GM19455 (cell line): ENCODE measurements around the gene AMBP.

Source experiments
- ATAC-seq: cut with Tn5 transposase; IDR thresholded peaks from one replicate; pipeline ENCODE4 v1.9.1; 2021; ENCODE audit not compliant: unreplicated experiment

Gene AMBP

DNA sequence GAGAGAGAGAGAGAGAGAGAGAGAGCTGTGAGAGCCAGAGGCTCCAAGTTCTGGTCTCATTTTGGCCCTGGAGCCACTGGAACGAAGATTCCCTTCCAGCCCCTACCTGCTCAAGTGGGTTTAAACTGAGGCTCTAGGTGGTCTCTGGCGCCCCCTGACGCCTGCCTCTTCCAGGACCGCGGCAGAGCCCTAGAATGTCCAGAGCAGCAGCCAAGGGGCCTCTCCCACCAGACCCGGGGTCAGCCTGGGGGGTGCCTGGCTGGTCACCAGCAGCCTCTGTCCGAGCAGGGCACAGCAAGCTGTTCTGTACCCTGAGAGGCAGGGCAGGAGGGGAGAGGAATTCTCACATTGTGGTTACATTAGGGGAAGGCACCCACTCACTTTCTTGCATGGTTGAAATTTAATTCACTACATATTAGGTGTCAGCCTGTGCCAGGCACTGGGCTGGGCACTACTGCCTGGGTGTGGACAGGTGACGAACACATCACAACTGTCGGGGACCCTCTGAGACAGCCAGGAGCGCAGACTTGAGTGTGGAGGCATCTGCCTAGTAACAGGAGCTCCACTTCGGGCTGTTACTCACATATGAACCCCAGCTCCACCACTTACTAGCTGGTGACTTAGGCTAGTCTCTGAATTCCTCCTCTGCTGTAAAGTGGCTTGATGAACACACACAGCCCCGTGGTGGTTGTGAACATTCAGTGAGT, 44.5 kb downstream of the AMBP start:
- no peak for ATAC-seq

DNA sequence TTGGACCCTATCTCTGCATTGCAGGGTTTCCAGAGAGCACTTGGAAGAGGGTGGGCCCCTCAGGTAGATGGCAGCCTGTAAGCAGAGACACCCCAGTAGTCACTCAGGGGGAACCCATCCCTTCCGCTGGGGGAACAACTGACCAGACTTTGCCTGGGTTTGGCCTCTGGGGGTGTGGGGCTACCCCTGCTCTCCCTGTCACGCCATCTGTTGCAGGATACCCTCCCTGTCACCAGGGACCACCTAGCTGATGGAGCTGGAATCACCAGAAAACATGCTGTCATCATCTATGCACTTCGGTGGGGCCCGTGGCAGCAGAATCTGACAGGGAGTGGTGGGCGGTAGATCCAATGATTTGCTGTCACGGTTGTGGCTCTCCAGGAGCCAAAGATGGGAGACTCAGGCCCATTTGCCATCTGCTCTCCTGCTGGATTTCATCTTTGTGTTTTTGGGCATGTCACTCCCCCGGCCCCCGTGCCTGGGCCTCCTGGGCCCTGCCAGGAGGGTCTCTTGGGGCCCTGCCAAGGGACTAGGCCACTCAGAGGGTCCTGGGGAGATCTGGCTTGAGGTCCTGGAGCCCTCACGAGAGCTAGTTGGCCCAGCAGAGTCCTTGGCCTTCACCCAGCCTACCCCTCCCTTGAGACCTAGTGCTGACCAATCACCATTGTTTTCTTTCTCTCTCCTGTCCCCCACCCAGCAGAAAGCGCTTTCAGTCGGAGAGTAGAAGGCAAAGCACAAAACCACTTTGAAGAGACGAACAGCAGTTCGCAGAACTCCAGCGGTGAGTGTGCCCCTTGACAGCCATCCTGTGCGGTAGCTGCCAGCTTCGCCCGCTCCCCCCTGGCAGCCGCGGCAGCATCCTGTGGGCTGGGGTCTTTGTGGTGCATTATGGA, 45.9 kb downstream of the AMBP start:
- no peak for ATAC-seq

DNA sequence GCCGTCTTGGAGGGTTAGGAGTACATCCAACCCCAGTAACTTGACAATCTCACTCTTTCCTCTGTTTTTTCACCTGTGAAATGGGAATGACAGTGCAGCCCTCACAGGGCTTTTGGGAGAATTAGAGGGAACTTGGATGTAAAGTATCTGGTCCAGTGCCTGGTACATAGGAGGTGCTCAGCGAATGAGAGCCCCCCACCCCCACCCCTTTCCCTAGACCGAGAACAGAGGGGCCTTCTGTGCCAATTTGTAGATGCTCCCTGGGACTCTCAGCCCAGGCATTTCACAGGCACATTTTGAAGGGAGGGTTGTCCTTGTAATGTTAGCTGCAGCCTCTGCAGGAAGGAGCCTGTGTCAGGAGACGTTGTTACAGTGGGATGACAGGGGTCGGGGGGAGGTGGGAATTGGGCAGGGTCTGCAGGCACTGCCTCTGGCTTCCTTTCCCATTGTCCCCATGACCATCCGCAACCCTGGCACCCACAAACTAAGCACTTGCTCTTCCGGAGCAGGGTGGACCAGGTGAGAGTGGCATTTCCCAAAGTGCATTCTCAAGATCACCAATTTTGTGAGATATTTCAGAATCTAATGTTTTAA, 47.0 kb downstream of the AMBP start:
- no peak for ATAC-seq

DNA sequence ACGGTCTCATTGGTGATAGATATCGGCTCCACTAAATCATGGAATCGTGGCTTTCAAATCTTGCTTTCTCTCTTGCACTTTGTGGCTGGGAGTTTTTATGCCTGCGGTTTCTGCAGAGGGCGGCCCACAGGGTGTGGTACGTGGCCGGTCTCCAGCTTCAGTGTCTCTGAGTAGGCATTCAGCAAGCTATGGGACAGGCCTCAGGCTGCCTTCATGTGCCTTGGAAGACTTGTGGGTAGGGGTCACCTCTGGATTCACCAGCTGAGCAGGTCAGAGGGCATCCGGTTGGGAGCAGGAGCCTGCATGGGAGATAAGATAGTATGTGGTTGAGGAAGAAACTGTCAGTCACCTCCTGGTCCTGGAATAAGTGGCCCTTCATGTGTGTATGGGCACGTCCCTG, 47.7 kb downstream of the AMBP start:
- no peak for ATAC-seq

DNA sequence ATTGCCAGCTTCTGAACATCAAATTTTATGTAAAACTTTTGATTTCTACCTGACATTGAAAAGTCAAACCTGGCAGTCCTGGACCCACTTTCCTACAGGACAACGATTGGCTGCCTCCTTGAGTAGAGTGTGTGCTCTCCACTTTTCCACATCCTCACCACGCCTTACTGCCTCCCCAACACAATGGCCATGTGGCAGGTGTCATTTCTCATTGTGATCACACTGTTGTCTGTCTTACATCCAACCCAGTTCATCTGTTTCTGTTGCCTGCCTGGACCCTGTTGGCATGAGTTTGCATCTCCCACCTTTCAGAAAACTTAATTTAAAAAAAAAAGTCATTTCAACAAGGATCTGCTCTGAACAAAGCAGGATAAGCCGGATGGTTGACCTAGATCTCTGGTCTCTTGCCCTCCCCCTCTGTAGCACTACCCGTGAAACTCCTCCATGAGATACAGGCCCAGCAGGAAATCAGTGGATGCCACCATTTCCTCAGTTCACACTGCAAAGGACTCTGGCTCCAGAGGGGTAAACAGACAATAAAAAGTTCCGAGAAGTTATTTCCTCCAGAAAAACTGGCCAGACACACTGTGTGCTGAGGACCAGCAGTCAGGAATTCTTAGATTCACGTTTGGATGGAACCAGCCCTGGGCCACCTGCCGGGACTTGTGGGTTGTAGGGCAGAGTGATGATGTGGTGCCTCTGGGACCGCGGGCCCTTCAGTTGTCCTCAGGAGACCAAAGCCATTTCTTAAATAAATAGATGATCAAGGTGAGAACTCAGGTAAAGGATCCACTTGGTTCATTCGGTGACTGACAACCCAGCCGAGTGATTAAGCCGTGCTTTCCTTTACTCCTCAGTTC, 48.6 kb downstream of the AMBP start:
- ATAC-seq: no peak

DNA sequence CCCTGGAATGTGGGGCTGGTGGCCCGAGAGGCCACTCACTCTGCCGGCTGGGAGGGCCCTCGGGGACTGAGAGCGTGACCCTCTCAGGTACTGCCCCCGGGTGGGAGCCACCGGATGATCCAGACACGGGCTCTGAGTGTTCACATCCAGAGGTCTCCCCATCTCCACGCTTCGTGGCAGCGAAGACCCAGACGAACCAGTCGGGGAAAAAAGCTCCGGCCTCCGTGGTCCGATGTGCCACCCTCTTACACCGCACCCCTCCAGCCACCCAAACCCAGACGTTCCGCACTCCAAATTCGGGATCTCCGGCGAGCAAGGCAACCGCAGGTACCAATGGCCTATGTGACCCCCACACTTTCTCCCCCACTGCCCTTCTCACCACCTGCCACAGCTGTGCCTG, 49.5 kb downstream of the AMBP start:
- no peak for ATAC-seq

DNA sequence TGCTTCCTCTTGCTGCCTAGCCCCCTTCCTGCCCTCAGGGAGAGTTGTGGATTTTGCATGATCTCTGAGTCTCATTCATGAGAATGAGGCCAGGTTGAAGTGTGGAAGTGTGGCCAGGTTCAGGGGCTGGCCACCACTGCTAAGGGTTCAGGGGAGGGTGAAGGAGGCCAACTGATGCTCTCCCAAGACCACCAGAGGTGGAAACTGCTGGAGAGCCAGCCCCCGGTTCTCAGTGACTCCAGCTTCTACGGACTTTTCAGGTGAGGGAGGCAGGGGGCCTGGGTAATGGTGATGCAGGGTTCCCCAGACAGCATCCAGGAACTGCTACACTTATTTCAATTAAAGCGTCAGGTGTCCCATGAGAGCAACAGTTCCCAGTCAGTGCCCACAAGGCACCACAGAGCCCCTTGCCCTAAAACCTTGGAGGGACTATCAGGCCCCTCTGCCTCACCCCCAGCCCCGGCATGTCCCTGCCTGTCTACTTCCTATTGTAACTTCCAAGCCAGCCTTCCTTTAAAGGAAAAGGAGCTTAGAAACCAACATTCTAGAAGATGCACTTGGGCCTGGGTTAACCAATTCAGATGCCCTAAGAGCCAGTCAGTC, 50.1 kb downstream of the AMBP start:
- ATAC-seq: no peak

DNA sequence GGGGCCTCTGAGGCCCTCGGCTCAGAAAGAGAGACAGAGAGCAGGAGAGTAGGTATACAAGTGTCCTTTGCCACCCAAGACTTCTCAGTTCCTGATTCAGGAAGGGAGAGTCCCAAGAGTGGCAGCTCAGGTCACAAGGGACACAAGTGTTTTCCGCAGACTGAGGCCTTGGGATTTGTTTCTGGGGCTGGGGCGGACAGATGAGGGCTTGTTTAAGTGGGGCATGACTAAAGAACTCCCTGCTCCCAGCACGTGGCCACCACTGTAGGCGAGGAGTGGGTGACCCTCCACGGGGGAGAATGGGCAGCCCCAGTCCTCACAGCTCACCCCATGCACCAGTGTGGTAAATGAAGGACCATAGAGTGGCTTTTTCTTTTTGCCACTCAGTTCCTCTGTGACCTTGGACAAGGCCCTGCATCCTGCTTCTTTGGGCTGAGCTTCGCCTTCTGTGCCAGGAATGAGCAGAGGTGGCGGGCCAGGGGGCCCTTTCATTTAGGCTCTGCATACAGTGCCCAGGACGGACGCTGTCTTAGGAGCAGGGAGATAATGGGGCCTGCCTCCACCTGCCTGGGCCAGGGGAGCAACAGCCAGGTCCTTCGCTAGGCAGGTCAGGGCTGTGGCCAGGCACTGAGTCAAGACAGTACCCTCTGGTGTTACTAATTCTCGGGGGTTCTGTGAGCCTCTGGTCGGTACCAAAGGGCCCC, 50.8 kb downstream of the AMBP start:
- ATAC-seq: no peak

DNA sequence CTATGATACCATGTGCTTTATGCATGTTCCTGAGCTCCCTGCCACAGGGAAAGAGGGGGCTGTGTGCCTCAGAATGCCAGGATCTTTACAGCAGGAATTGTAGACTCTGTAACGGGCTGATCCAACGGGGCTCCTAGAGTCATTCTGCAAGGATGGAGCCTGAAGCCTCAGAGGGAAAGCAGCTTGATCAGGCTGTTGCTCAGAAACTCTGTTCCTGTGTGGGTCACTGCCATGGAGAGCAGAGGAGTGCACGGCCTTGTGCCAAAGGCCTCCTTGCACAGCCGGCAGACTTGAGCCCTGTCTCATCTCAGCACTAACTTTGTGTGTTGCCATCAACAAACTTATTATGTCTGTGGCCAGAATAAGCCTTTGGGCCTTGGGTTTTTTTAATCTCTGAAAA, 51.8 kb downstream of the AMBP start:
- ATAC-seq: no peak

DNA sequence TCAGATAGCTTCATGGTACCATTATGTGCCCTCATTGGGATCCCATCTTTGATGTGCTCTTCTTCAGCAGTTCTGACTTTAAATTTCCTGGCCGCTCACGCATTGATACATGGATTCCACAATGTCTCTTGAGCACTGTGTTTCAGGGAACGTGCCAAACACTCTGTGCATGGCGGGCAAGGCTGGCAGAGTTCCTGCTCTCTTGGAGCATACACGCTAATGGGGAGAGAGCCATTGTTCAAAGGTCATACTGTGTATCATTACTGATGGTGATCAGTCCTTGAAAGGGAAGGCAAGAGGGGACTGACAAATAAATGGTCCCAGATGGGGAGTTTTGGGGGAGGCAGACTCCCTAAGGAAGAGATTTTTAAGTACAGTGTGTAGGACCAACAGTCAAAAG, 52.3 kb downstream of the AMBP start:
- ATAC-seq: no peak

DNA sequence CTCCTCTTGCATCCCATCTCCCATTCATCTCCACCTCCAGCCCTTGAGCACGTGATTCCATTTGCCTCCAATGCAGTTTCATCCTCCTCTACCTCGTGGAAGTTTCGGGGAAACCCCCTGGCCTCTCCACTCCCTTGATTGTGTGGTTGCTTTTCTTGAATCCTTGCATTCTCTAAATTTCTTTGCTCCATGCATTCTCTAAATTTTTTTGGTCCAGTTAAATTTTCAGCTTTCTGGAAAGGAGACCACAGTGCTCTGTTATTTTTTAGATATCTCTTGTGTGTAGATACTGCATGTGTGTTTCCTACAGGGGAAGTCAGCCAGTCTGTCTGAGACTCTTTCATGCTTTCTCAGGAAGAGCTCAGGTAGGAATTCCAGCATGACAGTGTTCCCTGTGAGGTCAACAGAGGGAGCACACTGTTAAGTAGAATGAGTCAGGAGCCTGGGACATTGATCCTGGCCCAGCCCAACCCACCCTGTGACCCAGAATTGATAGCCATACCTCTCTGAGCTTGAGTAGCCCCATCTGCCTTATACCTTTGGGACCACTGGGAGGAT, 52.8 kb downstream of the AMBP start:
- no peak for ATAC-seq

DNA sequence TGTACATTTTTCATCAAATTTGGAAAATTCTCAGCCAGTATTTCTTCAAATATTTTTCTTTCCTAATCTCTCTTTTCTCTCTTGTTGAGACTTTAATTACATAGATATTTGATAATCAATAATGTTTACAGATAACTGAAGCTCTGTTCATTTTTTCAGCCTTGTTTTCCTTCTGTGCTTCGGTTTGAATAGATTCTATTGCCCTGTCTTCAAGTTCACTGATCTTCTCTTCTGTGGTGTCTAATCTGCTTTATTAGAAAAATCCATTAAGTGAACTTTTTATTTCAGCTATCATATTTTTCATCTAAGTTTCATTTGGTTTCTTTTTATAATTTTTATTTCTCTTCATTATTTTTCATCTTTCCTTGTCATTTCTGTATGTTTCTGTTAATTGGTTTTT, 54.1 kb downstream of the AMBP start:
- no peak for ATAC-seq

DNA sequence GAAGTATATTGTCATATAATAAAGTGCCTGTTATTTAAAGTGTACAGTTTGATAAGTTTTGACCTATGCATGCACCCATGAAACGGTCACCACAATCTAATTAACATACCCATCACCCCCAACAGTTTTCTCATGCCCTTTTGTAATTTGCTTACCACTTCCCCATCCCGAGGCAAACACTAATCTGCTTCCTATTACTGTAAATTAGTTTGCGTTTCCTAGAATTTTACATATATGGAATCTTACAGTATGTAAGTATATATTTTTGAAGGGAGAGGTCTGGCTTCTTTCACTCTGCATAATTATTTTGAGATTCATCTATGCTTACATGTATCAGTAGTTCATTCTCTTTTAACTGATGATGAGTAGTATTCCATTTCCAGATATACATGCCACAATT, 56.5 kb downstream of the AMBP start:
- no peak for ATAC-seq

DNA sequence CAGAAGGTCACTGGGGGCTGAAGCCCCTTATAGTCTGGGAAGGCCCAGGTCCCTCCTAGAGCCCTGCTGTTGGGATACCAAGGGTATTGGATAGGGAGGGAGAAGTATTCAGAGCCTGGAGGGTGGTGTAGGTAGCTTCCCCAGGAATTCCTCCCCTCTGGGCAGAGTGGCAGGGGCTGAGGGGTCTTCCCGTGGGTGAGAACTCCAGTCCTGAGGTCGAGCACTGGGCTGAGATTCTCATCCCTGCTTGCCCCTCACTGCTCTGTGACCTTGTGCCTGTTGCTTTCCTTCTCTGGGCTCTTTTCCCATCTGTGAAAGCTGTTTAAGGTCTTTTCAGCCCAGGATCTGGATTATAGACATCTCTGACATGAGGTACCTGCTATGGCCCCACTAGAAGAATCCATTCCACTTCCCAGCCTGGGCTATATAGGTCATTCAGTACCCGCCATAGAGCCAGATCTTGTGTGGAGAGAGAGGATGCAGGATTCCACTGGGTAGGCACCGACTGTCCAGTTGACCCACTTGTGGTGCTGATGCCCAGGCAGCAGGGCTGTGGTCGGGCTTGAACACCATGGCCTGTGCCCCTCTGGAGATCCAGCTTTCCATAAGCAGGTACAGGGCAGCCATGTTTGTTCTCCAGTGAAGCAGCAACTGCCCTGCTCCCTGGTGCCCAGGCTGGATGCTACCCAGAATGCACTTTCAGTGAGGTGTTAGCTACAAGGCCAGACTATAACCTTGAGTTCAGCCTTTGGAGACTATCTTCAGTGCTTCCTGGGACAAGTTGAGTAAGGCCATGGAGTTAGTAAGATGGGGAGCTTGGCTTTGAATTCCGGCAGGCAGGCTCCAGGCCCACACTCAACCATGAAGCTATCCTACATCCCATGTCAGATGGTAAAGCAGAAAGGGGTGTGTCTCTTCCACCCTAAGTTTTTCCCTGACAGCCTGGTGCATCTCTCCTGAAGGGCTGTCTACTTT, 60.1 kb downstream of the AMBP start:
- no peak for ATAC-seq

DNA sequence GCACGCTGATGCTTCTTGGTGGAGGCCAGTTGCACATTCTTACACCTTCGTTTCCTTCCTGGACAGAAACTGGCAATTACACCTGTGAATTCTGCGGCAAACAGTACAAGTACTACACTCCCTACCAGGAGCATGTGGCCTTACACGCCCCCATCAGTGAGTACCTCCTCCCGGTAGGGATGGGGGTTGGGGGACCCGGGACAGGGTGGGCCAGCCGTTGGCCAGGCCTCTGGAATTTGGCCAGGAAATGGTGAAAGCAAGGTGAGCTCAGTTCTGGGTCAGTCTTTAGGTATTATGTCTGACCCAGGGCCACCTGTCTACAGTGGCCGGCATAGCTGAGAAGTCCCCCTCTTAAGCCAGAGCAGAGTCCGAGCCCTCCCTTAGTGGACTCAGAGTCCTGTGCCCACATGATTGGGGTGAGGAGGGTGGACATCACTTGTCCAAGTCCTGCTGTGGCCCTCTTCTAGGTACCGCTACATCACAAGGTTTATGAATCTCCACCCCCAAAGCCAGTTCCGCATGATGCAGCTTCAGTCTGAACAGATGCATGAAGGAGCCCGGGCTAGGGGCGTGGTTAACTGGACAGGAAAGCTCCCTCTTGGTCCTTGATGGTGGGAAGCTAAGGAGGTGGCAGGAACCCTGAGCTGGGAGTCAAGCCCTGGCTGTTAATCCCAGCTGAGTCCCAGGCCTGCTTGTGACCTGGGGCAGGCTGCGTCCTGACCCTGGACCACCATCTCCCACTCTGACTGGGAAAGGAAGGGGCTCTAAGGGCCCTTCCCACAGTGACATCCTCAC, 61.3 kb downstream of the AMBP start:
- no peak for ATAC-seq

DNA sequence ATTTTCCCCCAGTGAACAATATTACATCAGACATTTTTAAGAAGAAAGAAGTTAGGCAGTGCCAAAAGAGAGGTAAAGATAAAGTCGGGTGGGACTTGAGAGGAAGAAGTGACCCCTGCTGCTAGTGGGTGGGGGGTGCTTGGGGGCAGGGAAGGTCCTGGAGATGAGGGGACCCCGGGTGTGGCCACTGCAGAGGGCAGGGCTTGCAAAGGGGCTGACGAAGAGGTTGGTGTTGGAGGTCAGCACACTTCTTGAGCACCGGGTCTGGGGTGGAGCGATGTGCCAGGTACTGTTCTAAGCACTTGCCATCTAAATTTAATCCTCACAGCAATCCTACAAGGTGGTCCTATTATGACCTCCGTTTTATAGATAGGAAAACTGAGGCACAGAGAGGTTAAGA, 62.0 kb downstream of the AMBP start:
- ATAC-seq: no peak

DNA sequence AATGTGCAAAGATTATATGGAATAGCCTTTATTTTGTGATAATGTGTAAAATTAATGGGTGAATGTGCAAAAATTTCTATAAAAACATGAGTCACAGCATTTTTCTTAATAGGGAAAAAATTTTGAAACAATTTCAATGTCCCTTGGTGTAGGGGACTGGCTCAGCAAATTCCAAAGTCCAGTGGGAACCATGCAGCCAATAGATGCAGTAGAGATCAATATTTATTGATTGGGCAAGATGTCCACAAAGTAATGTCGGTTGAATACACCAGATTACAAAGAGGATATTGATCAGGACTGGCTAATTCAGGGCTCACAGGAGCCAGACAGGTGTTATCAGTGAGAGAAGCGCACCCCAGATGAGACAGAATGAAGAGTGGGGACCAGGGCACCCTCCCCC, 62.5 kb downstream of the AMBP start:
- no peak for ATAC-seq

DNA sequence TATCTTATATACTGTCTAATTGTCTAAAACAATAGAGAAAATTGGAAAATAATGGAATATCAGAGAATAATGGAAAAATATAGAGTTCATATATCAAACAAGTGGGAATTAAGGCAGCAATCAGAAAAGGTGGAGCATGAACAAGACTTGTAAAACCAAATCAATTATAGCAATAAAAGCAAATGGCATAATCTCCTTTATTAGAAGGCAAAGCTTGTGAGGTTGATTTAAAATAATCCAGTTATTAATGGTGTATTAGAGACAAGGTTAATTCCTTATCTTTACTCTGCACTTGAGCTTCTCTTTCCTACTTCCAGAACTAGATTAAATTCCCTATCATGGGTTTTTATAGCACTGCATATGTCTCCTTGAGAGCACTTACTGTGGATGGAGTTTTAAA, 64.1 kb downstream of the AMBP start:
- no peak for ATAC-seq
